GM10248 (cell line): Measurements from ENCODE around the gene ANTKMT.

ENCODE experiments used
- CTCF ChIA-PET: fragments of 300-600 bp; sonication (Branson Sonifier 250); formaldehyde crosslinking; extraction: SDS; loops from one replicate; lab custom pipeline; 2021; ENCODE audit warnings: antibody characterized with exemption; lab: Yijun Ruan, JAX
- POLR2A ChIA-PET: fragments of 350-650 bp; sonication (Branson Sonifier 250); formaldehyde crosslinking; extraction: SDS; loops from one replicate; lab custom pipeline; 2020; ENCODE audit warnings: antibody characterized with exemption; lab: Yijun Ruan, JAX
- DNase-seq: peaks from one replicate; pipeline ENCODE4 v3.0.0; 2012; ENCODE audit errors: extremely low spot score
- CTCF ChIP-seq: IDR thresholded peaks from 2 replicates; pipeline ENCODE4 v1.5.1; 2012; ENCODE audit warnings: mild to moderate bottlenecking, low read depth; ENCODE audit errors: extremely low read depth, missing control alignments, control extremely low read depth

The ANTKMT gene

GRCh38 chr16:704047-704446 is 16.9 kb upstream of the ANTKMT start:
- POLR2A ChIA-PET: no interaction called here
- no peak for DNase-seq

GRCh38 chr16:704552-705380 is 16.2 kb upstream of the ANTKMT start:
- no peak for DNase-seq
- POLR2A ChIA-PET: no interaction called here
- CTCF ChIA-PET: interaction anchor here (0.8 to 3.8 kb wide), 3 partner anchors 8 to 15 kb away, joined by 3 to 13 read pairs (median 3); no protein-coding TSS in a partner anchor
- no peak for TF ChIP-seq CTCF

More at GRCh38 chr16:704047-704446, 16.9 kb upstream of the ANTKMT start:
- CTCF ChIA-PET: interaction anchor here (0.8 to 3.8 kb wide), 3 partner anchors 8 to 16 kb away, joined by 3 to 13 read pairs (median 3); no protein-coding TSS in a partner anchor
- TF ChIP-seq CTCF: no peak

- ChIA-PET POLR2A (interaction anchor here (0.5 kb wide), 1 partner anchor 1449 kb away, joined by 3 read pairs; no protein-coding TSS in a partner anchor), CTCF (no interaction called here)
- DNase-seq: no peak
- TF ChIP-seq CTCF: no peak
Observed at GRCh38 chr16:705431-706188, 15.3 kb upstream of the ANTKMT start, which contains the start of gene FBXL16. Gene FBXL16 (minus strand): TSS chr16:705801. CDS start chr16:697405, 8,396 bp downstream.

- POLR2A ChIA-PET: interaction anchor here (0.5 kb wide), 1 partner anchor 1448 kb away, joined by 3 read pairs; no protein-coding TSS in a partner anchor
- CTCF ChIA-PET: interaction anchor here (1.2 to 1.6 kb wide), 4 partner anchors 10 to 397 kb away, joined by 3 to 9 read pairs (median 5); no protein-coding TSS in a partner anchor
- no peak for TF ChIP-seq CTCF
- no peak for DNase-seq
Observed at GRCh38 chr16:706189-707061, 14.5 kb upstream of the ANTKMT start.

GRCh38 chr16:707062-707538 is 13.8 kb upstream of the ANTKMT start:
- POLR2A ChIA-PET: no interaction called here
- no peak for TF ChIP-seq CTCF
- DNase-seq: no peak
- CTCF ChIA-PET: interaction anchor here (1.2 to 1.6 kb wide), 6 partner anchors 9 to 396 kb away, joined by 3 to 9 read pairs (median 5); partner anchors contain the start of gene ANTKMT
